K562 (cell line): ENCODE data around the gene SNRNP70. TPM values are rescaled to one million over a fixed set of nuclear protein-coding genes. Genes with fewer than 3 reads are reported as not detected.
A peak's percentile ranks its signal among the peaks of the same experiment; 100 is the strongest.

Source experiments
- ETV5 ChIP-seq: sonication (generic); formaldehyde crosslinking; IDR thresholded peaks from 2 replicates; pipeline ENCODE4 v1.4.0; 2020; ENCODE audit warnings: low read depth, mild to moderate bottlenecking, missing genetic modification reagents
- ETV6 ChIP-seq, 3 experiments: fragments of 150-350 bp in 1 of 3; sonication (generic) in 1 of 3; formaldehyde crosslinking in 1 of 3; IDR thresholded peaks; 2 replicates each; pipeline versions ENCODE4 v1.6.1 to v1.8.0; 2014 to 2022; ENCODE audit warnings: borderline replicate concordance in 2 of 3, low read depth in 2 of 3, antibody characterized with exemption in 1 of 3, low read length in 1 of 3, mild to moderate bottlenecking in 1 of 3, missing genetic modification reagents in 1 of 3
- GATAD2A ChIP-seq: fragments of 450-650 bp; IDR thresholded peaks from 2 replicates; pipeline ENCODE4 v1.6.1; 2017
- HMGN3 ChIP-seq: IDR thresholded peaks from 2 replicates; pipeline ENCODE4 v1.6.1; 2011; ENCODE audit warnings: borderline replicate concordance, low read depth, mild to moderate bottlenecking, mixed read lengths, low read length; ENCODE audit not compliant: insufficient read length; ENCODE audit errors: extremely low read depth
- ILF3 ChIP-seq: fragments of 450-650 bp; IDR thresholded peaks from 2 replicates; pipeline ENCODE4 v1.6.1; 2018; ENCODE audit warnings: antibody characterized with exemption, mild to moderate bottlenecking, moderate library complexity, borderline replicate concordance
- KLF1 ChIP-seq: fragments of 450-650 bp; IDR thresholded peaks from 2 replicates; pipeline ENCODE4 v1.6.1; 2016; ENCODE audit warnings: missing genetic modification characterization, missing compliant biosample characterization
- MECOM ChIP-seq: fragments of 250-450 bp; sonication (Bioruptor Pico); IDR thresholded peaks from 2 replicates; pipeline ENCODE4 v1.8.0; 2022; ENCODE audit warnings: inconsistent platforms
- PCBP1 ChIP-seq: fragments of 200-400 bp; formaldehyde crosslinking; IDR thresholded peaks from 2 replicates; pipeline ENCODE4 v1.6.1; 2018; ENCODE audit warnings: mild to moderate bottlenecking, low read depth, low read length; ENCODE audit not compliant: poor library complexity, severe bottlenecking
- PHF20 ChIP-seq: fragments of 450-650 bp; IDR thresholded peaks from 2 replicates; pipeline ENCODE4 v1.6.1; 2018; ENCODE audit not compliant: partially characterized antibody
- RB1 ChIP-seq: fragments of 450-650 bp; IDR thresholded peaks from 2 replicates; pipeline ENCODE4 v1.6.1; 2017; ENCODE audit warnings: low read depth, mild to moderate bottlenecking
- ZKSCAN8 ChIP-seq: fragments of 200-800 bp; sonication (Bioruptor generic); IDR thresholded peaks from 2 replicates; pipeline ENCODE4 v1.6.1; 2016; ENCODE audit warnings: missing genetic modification characterization, missing compliant biosample characterization
- ZNF668 ChIP-seq: fragments of 250-450 bp; sonication (Bioruptor Pico); IDR thresholded peaks from 2 replicates; pipeline ENCODE4 v1.8.0; 2022; ENCODE audit warnings: mild to moderate bottlenecking, inconsistent platforms
- polyA plus RNA-seq, 8 experiments: library from polyadenylated mRNA; depleted of rRNA in 4 of 8; stranded (reverse) in 5 of 8; unstranded in 3 of 8; fragments of >200 nt; fragmentation: Nextera tagmentation in 2 of 8; fragmentation: Illumina TruSeq in 1 of 8; extraction: Ambion mirVana in 2 of 8; extraction: Trizol in 1 of 8; gene quantifications; 2 replicates each; pipeline versions ENCODE4 v1.2.1 to v1.2.3, GENCODE V29; 2011 to 2014; ENCODE audit warnings: inconsistent platforms in 1 of 8, missing spikeins in 1 of 8
- total RNA-seq, 7 experiments: library from RNA; depleted of rRNA in 6 of 7; stranded (reverse); fragments of >200 nt in 6 of 7; fragmentation: Illumina TruSeq in 2 of 7; extraction: Trizol in 2 of 7; gene quantifications; 2 replicates each; pipeline versions ENCODE4 v1.2.1 to v1.2.3, GENCODE V29; 2011 to 2021; ENCODE audit warnings: low replicate concordance in 1 of 7
- TF ChIP-seq, protein P1 (sequence below): fragments of 450-650 bp; IDR thresholded peaks from 2 replicates; pipeline ENCODE4 v1.6.1; 2016; ENCODE audit warnings: antibody characterized with exemption
- TF ChIP-seq, protein P2 (sequence below): fragments of 450-650 bp; IDR thresholded peaks from 2 replicates; pipeline ENCODE4 v1.6.1; 2018; ENCODE audit warnings: mild to moderate bottlenecking, low read depth; ENCODE audit not compliant: partially characterized antibody
- TF ChIP-seq, protein P3 (sequence below): fragments of 250-450 bp; sonication (Bioruptor Pico); IDR thresholded peaks from 2 replicates; pipeline ENCODE4 v1.4.0; 2020; ENCODE audit warnings: borderline replicate concordance
- TF ChIP-seq, protein P4 (sequence below): sonication (generic); formaldehyde crosslinking; IDR thresholded peaks from 2 replicates; pipeline ENCODE4 v1.9.0; 2022; ENCODE audit warnings: mild to moderate bottlenecking, missing genetic modification reagents
- TF ChIP-seq, protein P5 (sequence below): fragments of 250-450 bp; sonication (Bioruptor Pico); IDR thresholded peaks from 2 replicates; pipeline ENCODE4 v1.5.0; 2021; ENCODE audit warnings: mild to moderate bottlenecking, moderate library complexity

SNRNP70 gene
- total and polyA plus RNA-seq, 9 of the 15 experiments (the other 6 are each of a cell fraction or from before 2014, with no cell fraction given) = 2.8 to 496 (median 136) TPM

DNA sequence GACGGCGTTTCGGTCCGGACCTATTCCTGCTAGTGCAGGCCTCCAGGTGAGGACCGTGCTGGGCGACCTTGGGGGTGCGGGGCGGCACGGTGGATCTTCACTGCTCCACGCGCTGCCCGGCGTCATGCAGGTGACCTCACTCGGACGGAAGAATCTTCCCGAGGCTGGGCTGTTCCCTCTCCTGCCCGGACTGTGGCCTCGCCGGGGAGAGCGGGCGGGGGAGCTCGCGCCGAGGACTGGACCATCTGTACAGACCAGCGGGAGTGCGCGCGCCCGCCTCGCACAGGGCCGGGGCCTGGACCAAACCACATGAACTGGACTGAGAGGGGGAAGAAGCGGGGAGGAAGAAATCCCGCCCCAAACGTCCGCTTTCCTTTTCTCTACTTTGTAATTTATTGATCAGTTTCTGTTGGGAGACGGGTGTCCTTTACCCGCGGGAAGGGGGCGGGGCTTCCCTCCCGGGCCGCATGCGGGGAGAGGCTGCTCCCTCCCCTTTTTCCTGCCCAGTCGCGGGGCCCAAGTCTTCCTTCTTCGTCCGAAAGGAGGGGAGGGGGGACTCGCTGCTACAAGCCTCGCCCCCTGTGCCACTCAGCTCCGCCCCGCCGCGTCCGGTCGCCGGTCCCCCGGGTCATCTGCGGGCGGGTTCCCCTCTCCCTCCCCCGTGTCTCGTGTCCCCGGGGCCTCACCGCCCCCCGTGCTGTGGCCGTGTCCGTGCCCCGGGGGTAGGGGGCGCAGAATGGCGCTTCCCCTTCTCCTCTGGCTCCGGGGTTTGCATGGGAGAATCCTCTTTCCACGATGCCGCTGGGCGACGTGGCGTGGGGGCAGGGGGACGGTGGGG, 65.1 kb downstream of the SNRNP70 start (continued):
- peak; percentile 88; the same call in 1 of the 2 replicates for TF ChIP-seq GATAD2A
- TF ChIP-seq RB1 = peak; percentile 38; the same call in 1 of the 2 replicates
- TF ChIP-seq, protein P1, sequence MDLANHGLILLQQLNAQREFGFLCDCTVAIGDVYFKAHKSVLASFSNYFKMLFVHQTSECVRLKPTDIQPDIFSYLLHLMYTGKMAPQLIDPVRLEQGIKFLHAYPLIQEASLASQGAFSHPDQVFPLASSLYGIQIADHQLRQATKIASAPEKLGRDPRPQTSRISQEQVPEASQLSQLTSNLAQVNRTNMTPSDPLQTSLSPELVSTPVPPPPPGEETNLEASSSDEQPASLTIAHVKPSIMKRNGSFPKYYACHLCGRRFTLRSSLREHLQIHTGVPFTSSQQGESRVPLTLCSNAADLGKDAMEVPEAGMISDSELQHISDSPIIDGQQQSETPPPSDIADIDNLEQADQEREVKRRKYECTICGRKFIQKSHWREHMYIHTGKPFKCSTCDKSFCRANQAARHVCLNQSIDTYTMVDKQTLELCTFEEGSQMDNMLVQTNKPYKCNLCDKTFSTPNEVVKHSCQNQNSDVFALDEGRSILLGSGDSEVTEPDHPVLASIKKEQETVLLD = peak; percentile 79
- TF ChIP-seq ETV6 (IDR thresholded peaks at IDR 0.05; ENCODE audit: borderline replicate concordance in 1 of 2, low read depth in 2 of 2, low read length in 1 of 2) = no peak
- TF ChIP-seq ETV6 (CRISPR knock-in tag; IDR thresholded peaks at IDR 0.05; ENCODE audit: borderline replicate concordance) = no peak
- TF ChIP-seq, protein P2, sequence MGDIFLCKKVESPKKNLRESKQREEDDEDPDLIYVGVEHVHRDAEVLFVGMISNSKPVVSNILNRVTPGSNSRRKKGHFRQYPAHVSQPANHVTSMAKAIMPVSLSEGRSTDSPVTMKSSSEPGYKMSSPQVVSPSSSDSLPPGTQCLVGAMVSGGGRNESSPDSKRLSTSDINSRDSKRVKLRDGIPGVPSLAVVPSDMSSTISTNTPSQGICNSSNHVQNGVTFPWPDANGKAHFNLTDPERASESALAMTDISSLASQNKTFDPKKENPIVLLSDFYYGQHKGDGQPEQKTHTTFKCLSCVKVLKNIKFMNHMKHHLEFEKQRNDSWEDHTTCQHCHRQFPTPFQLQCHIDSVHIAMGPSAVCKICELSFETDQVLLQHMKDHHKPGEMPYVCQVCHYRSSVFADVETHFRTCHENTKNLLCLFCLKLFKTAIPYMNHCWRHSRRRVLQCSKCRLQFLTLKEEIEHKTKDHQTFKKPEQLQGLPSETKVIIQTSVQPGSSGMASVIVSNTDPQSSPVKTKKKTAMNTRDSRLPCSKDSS = no peak
- TF ChIP-seq MECOM (CRISPR knock-in tag) = no peak
- TF ChIP-seq HMGN3 = peak; percentile 88
- TF ChIP-seq PCBP1 = peak; percentile 66
- TF ChIP-seq ETV5 (CRISPR knock-in tag) = peak; percentile 40; the same call in 1 of the 2 replicates
- TF ChIP-seq, protein P3, sequence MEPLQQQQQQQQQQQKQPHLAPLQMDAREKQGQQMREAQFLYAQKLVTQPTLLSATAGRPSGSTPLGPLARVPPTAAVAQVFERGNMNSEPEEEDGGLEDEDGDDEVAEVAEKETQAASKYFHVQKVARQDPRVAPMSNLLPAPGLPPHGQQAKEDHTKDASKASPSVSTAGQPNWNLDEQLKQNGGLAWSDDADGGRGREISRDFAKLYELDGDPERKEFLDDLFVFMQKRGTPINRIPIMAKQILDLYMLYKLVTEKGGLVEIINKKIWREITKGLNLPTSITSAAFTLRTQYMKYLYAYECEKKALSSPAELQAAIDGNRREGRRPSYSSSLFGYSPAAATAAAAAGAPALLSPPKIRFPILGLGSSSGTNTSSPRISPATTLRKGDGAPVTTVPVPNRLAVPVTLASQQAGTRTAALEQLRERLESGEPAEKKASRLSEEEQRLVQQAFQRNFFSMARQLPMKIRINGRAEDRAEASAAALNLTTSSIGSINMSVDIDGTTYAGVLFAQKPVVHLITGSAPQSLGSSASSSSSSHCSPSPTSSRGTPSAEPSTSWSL = 0 out of 2 replicates have a peak, but pooled peaks have one; percentile 50
- TF ChIP-seq ILF3 = no peak
- TF ChIP-seq, protein P4, sequence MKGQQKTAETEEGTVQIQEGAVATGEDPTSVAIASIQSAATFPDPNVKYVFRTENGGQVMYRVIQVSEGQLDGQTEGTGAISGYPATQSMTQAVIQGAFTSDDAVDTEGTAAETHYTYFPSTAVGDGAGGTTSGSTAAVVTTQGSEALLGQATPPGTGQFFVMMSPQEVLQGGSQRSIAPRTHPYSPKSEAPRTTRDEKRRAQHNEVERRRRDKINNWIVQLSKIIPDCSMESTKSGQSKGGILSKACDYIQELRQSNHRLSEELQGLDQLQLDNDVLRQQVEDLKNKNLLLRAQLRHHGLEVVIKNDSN = peak; percentile 32; the same call in 1 of the 2 replicates
- no peak for TF ChIP-seq ZKSCAN8 (CRISPR knock-in tag)
- no peak for TF ChIP-seq ZNF668 (CRISPR knock-in tag)
- TF ChIP-seq KLF1 = no peak
- TF ChIP-seq, protein P5, sequence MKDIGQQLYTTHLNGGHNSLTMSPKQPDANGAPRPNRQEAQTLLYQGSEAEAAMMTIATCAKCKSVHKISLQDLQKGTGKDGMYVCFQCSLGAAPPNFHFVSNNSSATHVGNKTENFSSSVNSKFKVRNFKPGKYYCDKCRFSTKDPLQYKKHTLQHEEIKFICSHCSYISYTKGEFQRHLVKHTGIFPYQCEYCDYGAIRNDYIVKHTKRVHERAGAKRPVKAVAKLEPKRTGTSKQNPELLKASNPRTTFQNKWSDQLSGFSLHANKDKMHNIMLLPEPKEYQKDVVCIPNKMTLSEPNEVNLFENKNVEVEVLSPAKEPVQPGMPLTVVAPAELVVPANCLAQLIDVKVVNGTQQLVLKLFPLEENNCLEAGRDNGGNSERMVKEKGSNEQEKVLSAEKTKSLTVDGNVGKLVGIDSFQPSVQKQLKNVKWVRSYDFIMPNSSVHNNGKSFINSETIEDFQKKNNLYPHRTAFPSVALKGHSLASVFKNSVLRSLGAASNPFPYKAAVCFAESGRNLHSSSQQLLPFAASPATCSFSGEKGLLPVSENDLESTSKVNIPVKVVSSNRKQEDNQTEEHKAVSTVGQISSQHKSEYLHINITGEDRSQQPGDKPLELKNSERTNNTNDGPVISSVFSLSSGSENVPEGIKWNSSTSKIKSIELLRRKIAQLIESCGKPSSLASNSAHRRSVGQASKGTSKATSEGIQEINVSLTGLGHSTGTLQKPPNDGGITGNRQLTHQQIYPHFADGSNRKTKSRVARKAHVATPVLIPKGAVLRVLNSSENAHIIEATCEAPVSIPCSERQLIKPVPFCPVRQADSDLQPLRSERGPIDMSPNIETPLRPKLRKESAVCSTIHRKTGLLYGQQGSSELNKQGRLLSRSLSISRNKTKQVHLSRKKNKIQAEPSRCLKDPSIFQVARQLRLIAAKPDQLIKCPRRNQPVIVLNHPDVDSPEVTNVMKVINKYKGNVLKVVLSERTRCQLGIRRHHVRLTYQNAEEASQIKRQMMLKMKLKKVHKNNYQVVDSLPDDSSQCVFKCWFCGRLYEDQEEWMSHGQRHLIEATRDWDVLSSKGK = no peak
- TF ChIP-seq PHF20 = no peak
